ENCODE results near the gene GRM8.

DNA sequence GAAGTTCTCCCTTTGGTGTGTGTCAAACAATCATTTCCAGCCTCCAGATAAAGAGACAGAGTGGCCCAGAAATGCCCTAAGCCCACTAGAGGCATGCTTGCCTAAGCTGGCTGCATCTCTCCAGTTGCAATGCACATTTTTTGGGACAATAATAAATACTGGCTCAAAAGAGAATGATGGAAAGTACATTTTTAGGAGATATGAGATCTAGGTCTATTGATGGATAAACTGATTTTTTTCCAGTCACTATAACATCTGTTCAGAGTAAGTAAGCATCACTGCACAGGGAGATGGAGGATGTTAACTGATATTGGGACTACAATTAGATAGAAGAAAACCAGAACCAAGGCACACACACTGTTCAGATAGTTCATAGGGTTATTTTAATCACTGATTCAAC lies 553.0 kb downstream of the GRM8 start:
- TF ChIP-seq, protein P1, sequence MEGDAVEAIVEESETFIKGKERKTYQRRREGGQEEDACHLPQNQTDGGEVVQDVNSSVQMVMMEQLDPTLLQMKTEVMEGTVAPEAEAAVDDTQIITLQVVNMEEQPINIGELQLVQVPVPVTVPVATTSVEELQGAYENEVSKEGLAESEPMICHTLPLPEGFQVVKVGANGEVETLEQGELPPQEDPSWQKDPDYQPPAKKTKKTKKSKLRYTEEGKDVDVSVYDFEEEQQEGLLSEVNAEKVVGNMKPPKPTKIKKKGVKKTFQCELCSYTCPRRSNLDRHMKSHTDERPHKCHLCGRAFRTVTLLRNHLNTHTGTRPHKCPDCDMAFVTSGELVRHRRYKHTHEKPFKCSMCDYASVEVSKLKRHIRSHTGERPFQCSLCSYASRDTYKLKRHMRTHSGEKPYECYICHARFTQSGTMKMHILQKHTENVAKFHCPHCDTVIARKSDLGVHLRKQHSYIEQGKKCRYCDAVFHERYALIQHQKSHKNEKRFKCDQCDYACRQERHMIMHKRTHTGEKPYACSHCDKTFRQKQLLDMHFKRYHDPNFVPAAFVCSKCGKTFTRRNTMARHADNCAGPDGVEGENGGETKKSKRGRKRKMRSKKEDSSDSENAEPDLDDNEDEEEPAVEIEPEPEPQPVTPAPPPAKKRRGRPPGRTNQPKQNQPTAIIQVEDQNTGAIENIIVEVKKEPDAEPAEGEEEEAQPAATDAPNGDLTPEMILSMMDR (IDR thresholded peaks at IDR 0.05; ENCODE audit: low read length), result peak; percentile 31
- TF ChIP-seq EZH2 (optimal IDR thresholded peaks at IDR 0.05; ENCODE audit: low read depth, low read length), result no peak
